Vagina (tissue), 2 donors: ENCODE measurements around the gene TIGD2.

ENCODE experiments used
- CTCF ChIP-seq, 3 experiments: fragments of 450-650 bp in 2 of 3; fragments of 200-600 bp in 1 of 3; sonication (generic) in 1 of 3; IDR thresholded peaks; one replicate each; pipeline ENCODE4 v1.5.1; 2017 to 2019; ENCODE audit warnings: antibody characterized with exemption in 3 of 3, mild to moderate bottlenecking in 2 of 3, moderate library complexity in 2 of 3
- POLR2A ChIP-seq, 2 donors: fragments of 450-650 bp; IDR thresholded peaks; one replicate each; pipeline ENCODE4 v1.6.1; 2017; ENCODE audit warnings: antibody characterized with exemption in 2 of 2, mild to moderate bottlenecking in 2 of 2, moderate library complexity in 2 of 2
- POLR2AphosphoS5 ChIP-seq, 2 donors: sonication (generic); formaldehyde crosslinking; IDR thresholded peaks; one replicate each; pipeline ENCODE4 v1.9.0; 2017; ENCODE audit warnings: antibody characterized with exemption in 2 of 2, mild to moderate bottlenecking in 2 of 2, low read depth in 1 of 2; ENCODE audit not compliant: insufficient read depth in 1 of 2

DNA sequence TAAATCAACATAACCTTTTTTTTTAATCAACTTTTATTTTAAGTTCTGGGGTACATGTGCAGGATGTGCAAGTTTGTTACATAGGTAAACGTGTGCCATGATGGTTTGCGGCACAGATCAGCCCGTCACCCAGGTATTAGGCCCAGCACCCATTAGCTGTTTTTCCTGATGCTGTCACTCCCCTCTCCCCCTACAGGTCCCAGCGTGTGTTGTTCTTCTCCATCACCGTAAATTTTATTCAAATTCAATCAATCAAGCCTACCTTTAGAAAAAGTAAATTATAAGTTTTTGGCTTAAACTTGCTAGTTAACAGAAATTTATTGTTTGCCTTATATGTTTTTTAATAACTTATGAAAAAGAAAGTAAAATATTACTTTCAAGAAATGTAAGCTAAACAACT is 25.9 kb downstream of the TIGD2 start:
- TF ChIP-seq CTCF (IDR thresholded peaks at IDR 0.05) (no peak), POLR2AphosphoS5 (IDR thresholded peaks at IDR 0.05; ENCODE audit: insufficient read depth in 1 of 2, low read depth in 1 of 2) (no peak), POLR2A (IDR thresholded peaks at IDR 0.05) (no peak)
